ENCODE results near the gene PCYT2. TPM values are rescaled to one million over a fixed set of nuclear protein-coding genes. Genes with fewer than 3 reads are reported as not detected.

Gene PCYT2
- total RNA-seq, 1 experiment from 2014 or later: 31.4 TPM

GRCh38 chr17:81950501-81950900 lies 39.3 kb upstream of the PCYT2 start:
- no peaks in the 10 kb centered on the region for H3K27me3 Mint-ChIP-seq (ENCODE audit: low read depth)
- CTCF ChIA-PET: interaction anchor here (0.6 to 0.7 kb wide), 2 partner anchors 9 to 87 kb away, joined by 3 to 5 read pairs; partner anchors contain the start of gene DCXR
- TF ChIP-seq RORB (CRISPR knock-in tag; IDR thresholded peaks at IDR 0.05): no peak
- no peak for TF ChIP-seq ZNF416 (CRISPR knock-in tag; IDR thresholded peaks at IDR 0.05)
- no peak for TF ChIP-seq AR (CRISPR knock-in tag; IDR thresholded peaks at IDR 0.05)
- no peak for TF ChIP-seq GRHL2 (CRISPR knock-in tag; IDR thresholded peaks at IDR 0.05; ENCODE audit: insufficient replicate concordance, severe bottlenecking)
- TF ChIP-seq ZNF281 (CRISPR knock-in tag; IDR thresholded peaks at IDR 0.05): no peak
- no peak for TF ChIP-seq NFE2L1 (CRISPR knock-in tag; IDR thresholded peaks at IDR 0.05)
- no peak for TF ChIP-seq GTF2I (CRISPR knock-in tag; conservative IDR thresholded peaks at IDR 0.05)
- TF ChIP-seq USF1 (CRISPR knock-in tag; IDR thresholded peaks at IDR 0.05): no peak
- no peak for TF ChIP-seq ATF2 (CRISPR knock-in tag; IDR thresholded peaks at IDR 0.05; ENCODE audit: borderline replicate concordance, low read depth)

GRCh38 chr17:81948635-81949378 lies 37.6 kb upstream of the PCYT2 start:
- POLR2A ChIA-PET: no interaction called here
- Mint-ChIP-seq H3K27me3 (ENCODE audit: low read depth) (peaks cover 4% of the 10 kb centered on the region; the same call in 1 of the 2 replicates), H3K9me3 (no peaks in the 10 kb centered on the region), H3K4me1 (no peaks in the 10 kb centered on the region), H3K4me3 (no peak overlapping the region), H3K36me3 (no peaks in the 10 kb centered on the region), H3K27ac (no peak overlapping the region)
- ATAC-seq (no peak), DNase-seq (ENCODE audit: low spot score) (no peak)
- CTCF ChIA-PET: no interaction called here
- no peak for TF ChIP-seq IRF2 (CRISPR knock-in tag; IDR thresholded peaks at IDR 0.05; ENCODE audit: borderline replicate concordance, low read depth)
- no peak for TF ChIP-seq ZNF423 (CRISPR knock-in tag; IDR thresholded peaks at IDR 0.05)
- TF ChIP-seq ATF1 (CRISPR knock-in tag; IDR thresholded peaks at IDR 0.05): no peak
- no peak for TF ChIP-seq ZNF219 (CRISPR knock-in tag; IDR thresholded peaks at IDR 0.05; ENCODE audit: borderline replicate concordance)
- TF ChIP-seq TEAD4 (CRISPR knock-in tag; IDR thresholded peaks at IDR 0.05): no peak
- no peak for TF ChIP-seq TCF7 (CRISPR knock-in tag; IDR thresholded peaks at IDR 0.05; ENCODE audit: low read depth)
- no peak for TF ChIP-seq SMAD3 (CRISPR knock-in tag; IDR thresholded peaks at IDR 0.05; ENCODE audit: borderline replicate concordance)
- no peak for TF ChIP-seq ERG (CRISPR knock-in tag; IDR thresholded peaks at IDR 0.05)
- no peak for TF ChIP-seq E2F4 (CRISPR knock-in tag; IDR thresholded peaks at IDR 0.05; ENCODE audit: borderline replicate concordance, low read depth)
- TF ChIP-seq ESRRA (CRISPR knock-in tag; IDR thresholded peaks at IDR 0.05; ENCODE audit: borderline replicate concordance): no peak

More at GRCh38 chr17:81950501-81950900, 39.3 kb upstream of the PCYT2 start:
- H3K9me3 Mint-ChIP-seq: no peaks in the 10 kb centered on the region
- no peak for ATAC-seq
- no peaks in the 10 kb centered on the region for H3K36me3 Mint-ChIP-seq
- POLR2A ChIA-PET: no interaction called here
- no peak for DNase-seq (ENCODE audit: low spot score)
- no peaks in the 10 kb centered on the region for H3K4me1 Mint-ChIP-seq
- H3K27ac Mint-ChIP-seq: no peak overlapping the region
- H3K4me3 Mint-ChIP-seq: no peak overlapping the region
